ENCODE results near the gene SLC29A4.

Gene SLC29A4

GRCh38 chr7:5332579-5332978, 49.8 kb downstream of the SLC29A4 start:
- Histone ChIP-seq H3K27me3 (ENCODE audit: insufficient read depth, low read depth, severe bottlenecking) (no peaks in the 10 kb centered on the region), H3K36me3 (peaks cover 17% of the 10 kb centered on the region)

GRCh38 chr7:5333121-5334045, 50.6 kb downstream of the SLC29A4 start:
- no peak for DNase-seq
- Histone ChIP-seq H3K27me3 (ENCODE audit: insufficient read depth, low read depth, severe bottlenecking) (no peaks in the 10 kb centered on the region), H3K27ac (no peak overlapping the region), H3K36me3 (peaks cover 17% of the 10 kb centered on the region), H3K4me3 (ENCODE audit: low read depth, low read length) (no peak overlapping the region), H3K9me3 (ENCODE audit: severe bottlenecking) (no peaks in the 10 kb centered on the region)
- no peak for TF ChIP-seq CTCF (IDR thresholded peaks at IDR 0.05; ENCODE audit: low read depth, low read length)

More at GRCh38 chr7:5332579-5332978, 49.8 kb downstream of the SLC29A4 start:
- H3K4me3 ChIP-seq (ENCODE audit: low read depth, low read length): no peak overlapping the region
- no peaks in the 10 kb centered on the region for H3K9me3 ChIP-seq (ENCODE audit: severe bottlenecking)
- no peak for TF ChIP-seq CTCF (IDR thresholded peaks at IDR 0.05; ENCODE audit: low read depth, low read length)
- no peak overlapping the region for H3K27ac ChIP-seq
- no peak for DNase-seq

GRCh38 chr7:5334671-5335070, 51.9 kb downstream of the SLC29A4 start:
- Histone ChIP-seq H3K27ac (no peak overlapping the region), H3K4me3 (ENCODE audit: low read depth, low read length) (no peak overlapping the region), H3K36me3 (peaks cover 20% of the 10 kb centered on the region), H3K27me3 (ENCODE audit: insufficient read depth, low read depth, severe bottlenecking) (no peaks in the 10 kb centered on the region), H3K9me3 (ENCODE audit: severe bottlenecking) (no peaks in the 10 kb centered on the region)
- no peak for DNase-seq
- TF ChIP-seq CTCF (IDR thresholded peaks at IDR 0.05; ENCODE audit: low read depth, low read length): no peak

GRCh38 chr7:5337047-5337446, 54.3 kb downstream of the SLC29A4 start:
- Histone ChIP-seq H3K36me3 (peaks cover 15% of the 10 kb centered on the region), H3K4me3 (ENCODE audit: low read depth, low read length) (no peak overlapping the region)

DNA sequence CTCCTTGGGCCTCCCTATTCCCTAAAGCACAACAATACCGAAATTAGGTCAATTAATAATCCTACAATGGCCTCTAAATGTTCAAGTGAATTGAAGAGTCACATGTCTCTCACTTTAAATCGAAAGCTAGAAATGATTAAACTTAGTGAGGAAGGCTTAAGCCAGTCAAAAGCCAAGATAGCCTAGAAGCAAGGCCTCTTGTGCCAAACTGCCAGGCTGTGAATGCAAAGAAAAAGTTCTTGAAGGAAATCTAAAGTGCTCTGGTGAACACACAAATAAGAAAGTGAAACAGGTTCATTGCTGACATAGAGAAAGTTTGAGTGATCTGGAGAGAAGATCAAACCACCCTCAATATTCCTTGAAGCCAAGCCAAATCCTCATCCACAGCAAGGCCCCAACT, 57.2 kb downstream of the SLC29A4 start:
- Histone ChIP-seq H3K27ac (no peak overlapping the region), H3K4me3 (ENCODE audit: low read depth, low read length) (no peak overlapping the region), H3K9me3 (ENCODE audit: severe bottlenecking) (peaks cover 7% of the 10 kb centered on the region), H3K36me3 (peaks cover 30% of the 10 kb centered on the region), H3K27me3 (ENCODE audit: insufficient read depth, low read depth, severe bottlenecking) (no peaks in the 10 kb centered on the region)
- DNase-seq: no peak
- TF ChIP-seq CTCF (IDR thresholded peaks at IDR 0.05; ENCODE audit: low read depth, low read length): no peak

More at GRCh38 chr7:5337047-5337446, 54.3 kb downstream of the SLC29A4 start:
- H3K9me3 ChIP-seq (ENCODE audit: severe bottlenecking): no peaks in the 10 kb centered on the region
- no peak for TF ChIP-seq CTCF (IDR thresholded peaks at IDR 0.05; ENCODE audit: low read depth, low read length)
- H3K27ac ChIP-seq: no peak overlapping the region
- DNase-seq: no peak
- no peaks in the 10 kb centered on the region for H3K27me3 ChIP-seq (ENCODE audit: insufficient read depth, low read depth, severe bottlenecking)

All from WERI-Rb-1 (cell line).